Thyroid gland (tissue), 4 donors: Measurements from ENCODE around the gene TOP2B.

ENCODE experiments used
- POLR2A ChIP-seq, 2 donors: fragments of 450-650 bp; IDR thresholded peaks; one replicate each; pipeline ENCODE4 v1.6.1; 2017; ENCODE audit warnings: antibody characterized with exemption in 2 of 2, mild to moderate bottlenecking in 2 of 2, moderate library complexity in 1 of 2
- TF ChIP-seq, protein P1 (sequence below), 6 experiments: fragments of 200-600 bp in 3 of 6; fragments of 450-650 bp in 3 of 6; sonication (generic) in 3 of 6; IDR thresholded peaks; one replicate each; pipeline ENCODE4 v1.5.1; 2016 to 2019; ENCODE audit warnings: antibody characterized with exemption in 6 of 6, mild to moderate bottlenecking in 2 of 6, inconsistent platforms in 1 of 6, moderate library complexity in 1 of 6

DNA sequence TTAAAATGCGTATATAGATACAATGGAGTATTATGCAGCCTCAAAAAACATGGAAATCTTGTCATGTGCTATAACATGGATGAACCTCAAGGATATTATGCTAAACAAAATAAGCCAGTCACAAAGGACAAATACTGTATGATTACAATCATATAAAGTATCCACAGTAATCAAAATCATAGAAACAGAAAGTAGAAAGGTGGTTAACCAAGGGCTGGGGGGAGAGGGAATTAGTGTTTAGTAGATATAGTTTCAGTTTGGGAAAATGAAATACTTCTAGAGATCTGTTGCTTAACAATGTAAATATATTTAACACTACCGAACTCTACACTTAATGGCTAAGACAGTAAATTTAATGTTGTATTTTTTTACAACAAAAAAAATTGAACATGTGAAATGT, 9.0 kb downstream of the TOP2B start:
- TF ChIP-seq, protein P1, sequence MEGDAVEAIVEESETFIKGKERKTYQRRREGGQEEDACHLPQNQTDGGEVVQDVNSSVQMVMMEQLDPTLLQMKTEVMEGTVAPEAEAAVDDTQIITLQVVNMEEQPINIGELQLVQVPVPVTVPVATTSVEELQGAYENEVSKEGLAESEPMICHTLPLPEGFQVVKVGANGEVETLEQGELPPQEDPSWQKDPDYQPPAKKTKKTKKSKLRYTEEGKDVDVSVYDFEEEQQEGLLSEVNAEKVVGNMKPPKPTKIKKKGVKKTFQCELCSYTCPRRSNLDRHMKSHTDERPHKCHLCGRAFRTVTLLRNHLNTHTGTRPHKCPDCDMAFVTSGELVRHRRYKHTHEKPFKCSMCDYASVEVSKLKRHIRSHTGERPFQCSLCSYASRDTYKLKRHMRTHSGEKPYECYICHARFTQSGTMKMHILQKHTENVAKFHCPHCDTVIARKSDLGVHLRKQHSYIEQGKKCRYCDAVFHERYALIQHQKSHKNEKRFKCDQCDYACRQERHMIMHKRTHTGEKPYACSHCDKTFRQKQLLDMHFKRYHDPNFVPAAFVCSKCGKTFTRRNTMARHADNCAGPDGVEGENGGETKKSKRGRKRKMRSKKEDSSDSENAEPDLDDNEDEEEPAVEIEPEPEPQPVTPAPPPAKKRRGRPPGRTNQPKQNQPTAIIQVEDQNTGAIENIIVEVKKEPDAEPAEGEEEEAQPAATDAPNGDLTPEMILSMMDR (IDR thresholded peaks at IDR 0.05), result no peak
- TF ChIP-seq POLR2A (IDR thresholded peaks at IDR 0.05), result no peak
